Measurements from ENCODE around the gene AFAP1L1.
"Not testable (repeated sequence)": the region's sequence is repeated elsewhere in the genome, so short reads cannot be mapped to it uniquely, and the experiment has no call there.

The AFAP1L1 gene

GRCh38 chr5:149391076-149391475 is 119.4 kb downstream of the AFAP1L1 start:
- DNase-seq (ENCODE audit: low read depth): not testable (repeated sequence)

All from HS-27A (cell line).